CD4-positive, alpha-beta T cell treated with Interleukin-2 at 100 ng/mL for 4 hours (primary cell): ENCODE data around the gene SNRPA.
"Not testable (repeated sequence)": the region's sequence is repeated elsewhere in the genome, so short reads cannot be mapped to it uniquely, and the experiment has no call there.

Source experiments
- DNase-seq: peaks from one replicate; pipeline ENCODE4 v3.0.0-alpha.2; 2020; ENCODE audit warnings: low spot score

The SNRPA gene

GRCh38 chr19:40747536-40747935 lies 3.5 kb upstream of the SNRPA start:
- DNase-seq = no peak

GRCh38 chr19:40750058-40750873 lies 737 bp upstream of the SNRPA start, which contains the start of gene ACTMAP:
TSS of gene ACTMAP (minus strand) at chr19:40750477. CDS start at chr19:40749803, 674 bp downstream.
- DNase-seq = peak; percentile 100

GRCh38 chr19:40752257-40752781 lies 1.3 kb downstream of the SNRPA start:
- DNase-seq = no peak

- DNase-seq = peak; percentile 31
Observed at GRCh38 chr19:40754611-40755247, 3.7 kb downstream of the SNRPA start.

- DNase-seq = no peak
Observed at GRCh38 chr19:40755248-40755624, 4.2 kb downstream of the SNRPA start.

GRCh38 chr19:40755791-40756190 lies 4.8 kb downstream of the SNRPA start:
- no peak for DNase-seq

- DNase-seq = peak; percentile 48
Observed at GRCh38 chr19:40756502-40757110, 5.6 kb downstream of the SNRPA start.

GRCh38 chr19:40758491-40758890 lies 7.5 kb downstream of the SNRPA start:
- DNase-seq = no peak

- no peak for DNase-seq
Observed at GRCh38 chr19:40759352-40759751, 8.3 kb downstream of the SNRPA start.

GRCh38 chr19:40762754-40763470 lies 11.9 kb downstream of the SNRPA start:
- DNase-seq = no peak

- no peak for DNase-seq
Observed at GRCh38 chr19:40763526-40763925, 12.5 kb downstream of the SNRPA start.

- no peak for DNase-seq
Observed at GRCh38 chr19:40763963-40764362, 13.0 kb downstream of the SNRPA start.

- DNase-seq = not testable (repeated sequence)
Observed at GRCh38 chr19:40766385-40766784, 15.4 kb downstream of the SNRPA start.

- DNase-seq = no peak
Observed at GRCh38 chr19:40768869-40769268, 17.9 kb downstream of the SNRPA start.

GRCh38 chr19:40771101-40771862 lies 20.3 kb downstream of the SNRPA start:
- not testable (repeated sequence) for DNase-seq

GRCh38 chr19:40774916-40775631 lies 24.1 kb downstream of the SNRPA start, which contains the start of gene MIA:
TSS of gene MIA (plus strand) at chr19:40775521. CDS start at chr19:40775543, 22 bp downstream.
- DNase-seq = no peak

- no peak for DNase-seq
Observed at GRCh38 chr19:40775632-40776022, 24.6 kb downstream of the SNRPA start.

- DNase-seq = no peak
Observed at GRCh38 chr19:40776364-40776763, 25.4 kb downstream of the SNRPA start.

GRCh38 chr19:40776932-40777644 lies 26.1 kb downstream of the SNRPA start:
- peak; percentile 95 for DNase-seq

- DNase-seq = no peak
Observed at GRCh38 chr19:40777645-40777936, 26.6 kb downstream of the SNRPA start.
